ENCODE results near the gene FCGR3A. TPM values are rescaled to one million over a fixed set of nuclear protein-coding genes. Genes with fewer than 3 reads are reported as not detected.

The FCGR3A gene
- polyA plus RNA-seq, 1 donor: 1.1 TPM

DNA sequence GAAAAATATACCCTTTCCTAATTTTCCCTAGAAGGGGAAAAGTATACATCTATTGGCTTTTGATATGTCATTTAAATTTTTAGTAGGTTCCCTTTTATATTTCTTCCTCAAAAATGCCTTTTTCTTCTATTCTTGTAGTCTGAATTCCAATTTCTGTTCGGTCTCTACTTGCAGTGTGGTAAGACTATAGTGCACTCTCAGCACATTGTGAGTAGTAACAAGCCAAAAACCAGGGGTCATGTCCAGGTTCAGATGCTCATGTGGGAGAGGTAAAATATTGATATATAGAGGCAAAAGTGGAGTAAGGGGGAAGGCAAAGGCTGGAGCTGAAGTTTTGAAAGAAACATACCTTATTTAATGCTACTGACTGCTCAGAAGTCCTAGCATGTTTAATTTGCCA is 48.4 kb downstream of the FCGR3A start:
- DNase-seq: no peak

DNA sequence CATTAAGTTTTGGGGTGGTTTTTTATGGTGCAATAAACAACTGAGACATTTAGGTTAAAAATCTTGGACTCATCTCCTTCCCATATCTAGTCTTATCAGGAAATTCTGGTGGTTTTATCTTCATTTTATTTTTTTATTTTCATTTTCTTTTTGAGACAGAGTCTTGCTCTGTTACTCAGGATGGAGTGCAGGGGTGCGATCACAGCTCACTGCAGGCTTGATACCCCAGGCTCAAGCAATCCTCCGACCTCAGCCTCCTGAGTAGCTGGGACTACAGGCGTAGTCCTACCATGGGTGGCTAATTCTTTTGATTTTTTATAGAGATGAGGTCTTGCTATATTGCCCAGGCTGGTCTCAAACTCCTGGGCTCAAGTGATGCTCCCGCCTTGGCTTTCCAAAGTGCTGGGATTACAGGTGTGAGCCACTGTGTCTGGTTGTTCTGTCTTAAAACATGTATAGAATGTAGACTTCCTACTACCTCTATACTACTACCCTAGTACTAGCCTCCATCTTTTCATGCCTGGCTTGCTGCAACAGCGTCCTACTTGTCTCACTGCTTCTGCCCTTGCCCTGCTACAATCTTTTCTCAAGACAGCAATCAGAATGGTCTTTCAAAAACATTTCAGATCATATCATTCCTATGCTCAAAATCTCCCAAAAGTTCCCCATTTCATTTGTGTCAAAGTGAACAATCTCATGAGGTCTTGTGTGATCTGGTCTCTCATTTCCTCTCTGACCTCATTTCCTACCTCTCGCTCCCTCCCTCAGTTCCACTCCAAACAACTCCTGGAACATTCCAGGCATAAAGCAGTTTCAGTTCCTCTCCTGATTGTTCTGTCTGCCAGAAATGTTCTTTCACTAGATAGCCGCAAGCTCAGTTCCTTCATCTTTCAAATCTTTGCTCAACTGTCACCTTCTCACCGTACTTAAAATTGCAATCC is 50.2 kb downstream of the FCGR3A start:
- DNase-seq: no peak

DNA sequence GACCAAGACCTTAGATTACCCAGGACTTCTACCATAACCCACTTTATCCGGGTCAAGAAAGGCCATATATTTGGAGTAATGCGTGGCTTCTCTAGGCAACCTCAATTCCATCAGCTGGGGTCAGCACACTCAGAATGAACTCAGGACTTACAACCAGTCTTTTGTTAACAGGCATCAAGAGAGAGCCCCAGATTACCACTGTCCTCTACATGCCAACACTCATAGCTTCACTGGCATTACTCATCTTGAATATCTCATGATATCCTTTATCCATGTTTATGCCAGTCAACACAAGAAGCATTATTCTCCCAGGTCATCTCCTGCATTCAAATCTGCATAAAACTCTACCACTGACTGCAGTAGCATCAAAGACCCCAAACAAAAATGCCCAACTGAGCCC is 51.0 kb downstream of the FCGR3A start:
- DNase-seq: no peak

DNA sequence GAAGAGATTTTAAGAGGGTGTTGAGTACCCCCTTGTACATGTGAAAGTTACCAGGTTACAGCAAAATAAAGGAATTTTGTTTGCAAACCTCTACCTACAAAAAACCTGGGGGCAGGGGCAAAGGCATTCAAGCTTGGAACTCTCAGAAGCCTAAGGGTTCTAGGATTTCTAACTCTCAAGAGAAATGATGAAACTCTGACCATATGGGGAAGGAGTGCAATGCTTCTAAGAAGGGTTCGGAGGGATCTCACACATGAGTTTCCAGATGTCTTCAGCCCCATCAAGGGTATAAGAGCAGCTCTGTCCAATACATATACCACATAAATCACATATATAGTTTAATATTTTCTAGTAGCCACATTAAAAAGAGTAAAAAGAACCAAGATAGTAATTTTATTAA is 51.7 kb downstream of the FCGR3A start:
- no peak for DNase-seq

DNA sequence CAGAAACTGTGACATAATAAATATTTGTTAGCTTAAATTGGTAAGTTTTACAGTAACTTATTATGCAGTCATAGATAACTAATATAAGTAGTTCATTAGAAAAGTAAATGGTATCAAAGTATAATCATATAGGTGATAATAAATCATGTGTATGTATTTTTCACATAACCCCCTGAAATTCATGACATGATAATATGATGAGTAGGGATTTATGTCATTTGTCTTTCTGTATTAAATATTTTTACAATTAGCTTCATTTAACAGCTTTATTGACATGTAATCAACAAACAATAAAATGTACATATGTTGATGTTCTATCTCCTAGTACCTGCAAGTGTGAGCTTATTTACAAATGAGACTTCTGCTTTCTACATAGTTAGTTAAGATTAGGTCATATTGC is 54.1 kb downstream of the FCGR3A start:
- no peak for DNase-seq

DNA sequence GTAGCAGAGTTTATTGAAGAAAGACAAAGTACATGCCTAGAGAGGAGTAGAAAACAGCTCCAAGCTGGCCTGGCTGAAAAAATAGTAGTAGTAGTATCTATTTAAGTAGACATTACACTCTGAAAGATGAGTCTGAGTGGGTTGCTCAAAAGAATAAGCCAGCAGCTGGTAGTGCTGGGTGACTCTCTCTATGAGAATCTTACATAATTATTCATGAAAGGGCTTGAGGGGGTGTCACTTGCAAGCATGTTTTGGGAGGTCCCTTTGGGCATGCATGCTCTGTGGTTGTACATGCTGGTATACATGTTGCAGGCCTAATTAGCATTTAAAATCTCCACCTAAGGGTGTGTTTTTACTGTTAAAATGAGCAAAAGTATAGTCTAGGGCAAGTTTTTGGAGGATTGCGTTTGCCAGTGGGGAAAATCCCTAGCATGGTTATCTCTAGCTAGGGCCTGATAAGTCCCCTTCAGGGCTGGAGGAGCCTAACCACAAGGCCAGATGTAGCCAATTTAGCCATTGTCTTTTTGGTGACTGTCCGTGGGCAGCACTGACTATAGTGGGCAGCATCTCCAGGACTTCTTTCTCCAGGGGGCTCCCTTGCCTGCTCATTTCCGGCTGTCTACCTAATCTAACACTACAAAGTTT is 55.4 kb downstream of the FCGR3A start:
- DNase-seq: no peak

DNA sequence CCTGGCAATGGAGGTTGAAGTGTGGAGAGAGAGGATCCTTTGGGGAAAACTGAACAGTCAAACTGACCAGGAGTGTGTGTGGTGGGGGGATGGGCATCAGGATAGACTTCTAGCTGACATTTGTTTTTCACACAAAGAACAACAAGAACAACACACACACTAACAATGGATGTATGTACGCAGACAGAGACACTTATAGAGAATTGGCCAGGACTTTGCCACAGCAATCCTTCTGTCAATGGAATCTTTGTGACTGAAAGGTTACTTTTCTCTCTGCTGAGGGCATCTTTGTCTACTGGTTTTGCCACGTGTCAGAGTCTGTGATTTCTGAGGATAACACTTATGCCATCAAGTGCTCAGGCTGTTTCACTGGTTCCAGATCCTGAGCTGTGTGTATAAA is 56.8 kb downstream of the FCGR3A start:
- no peak for DNase-seq

Other genes starting within 250 kb of the FCGR3A start
- gene MPZ, start 239.8 kb downstream of the FCGR3A start, polyA plus RNA-seq (ENCODE audit: insufficient read length): 3.5 TPM
- 272 TPM for gene SDHC, start 235.4 kb downstream of the FCGR3A start, polyA plus RNA-seq (ENCODE audit: insufficient read length)
- gene CFAP126, start 181.9 kb downstream of the FCGR3A start, polyA plus RNA-seq (ENCODE audit: insufficient read length): 15.2 TPM
- gene FCGR2A, start 44.4 kb downstream of the FCGR3A start, polyA plus RNA-seq (ENCODE audit: insufficient read length): 5.3 TPM
- gene HSPA6, start 25.3 kb downstream of the FCGR3A start, polyA plus RNA-seq (ENCODE audit: insufficient read length): 0.35 TPM
- not detected for gene FCGR3B, start 81.4 kb upstream of the FCGR3A start, polyA plus RNA-seq (ENCODE audit: insufficient read length)
- 0.65 TPM for gene FCGR2B, start 113.3 kb upstream of the FCGR3A start, polyA plus RNA-seq (ENCODE audit: insufficient read length)
- not detected for gene FCRLA, start 157.4 kb upstream of the FCGR3A start, polyA plus RNA-seq (ENCODE audit: insufficient read length)
- gene FCRLB, start 171.7 kb upstream of the FCGR3A start, polyA plus RNA-seq (ENCODE audit: insufficient read length): 4.4 TPM
- gene DUSP12, start 200.0 kb upstream of the FCGR3A start, polyA plus RNA-seq (ENCODE audit: insufficient read length): 44.9 TPM
- 35.1 TPM for gene ATF6, start 216.5 kb upstream of the FCGR3A start, polyA plus RNA-seq (ENCODE audit: insufficient read length)

All from left kidney (tissue), 2 donors.